Gastrocnemius medialis (tissue), 4 donors: ENCODE results near the gene DLG1. TPM values are rescaled to one million over a fixed set of nuclear protein-coding genes. Genes with fewer than 3 reads are reported as not detected.

Experiments
- ATAC-seq, 2 donors: fragments of 150-250 bp; one replicate each; pipeline ENCODE4 v1.9.1; 2016
- DNase-seq, 2 donors: peaks; one replicate each; pipeline ENCODE4 v3.0.0-alpha.2; 2019
- H3K27ac ChIP-seq, 4 donors: fragments of 200-600 bp; sonication (generic); 1 replicate in 1 of 4; 2 replicates in 3 of 4; pipeline ENCODE4 v1.5.1; 2016 to 2018; ENCODE audit warnings: mild to moderate bottlenecking in 2 of 4, moderate library complexity in 1 of 4
- H3K27me3 ChIP-seq, 3 donors: fragments of 200-600 bp; sonication (generic) in 2 of 3; 1 replicate in 1 of 3; 2 replicates in 2 of 3; pipeline versions ENCODE4 v1.5.1 to v1.6.0; 2016 to 2019; ENCODE audit warnings: mild to moderate bottlenecking in 1 of 3, moderate library complexity in 1 of 3
- H3K36me3 ChIP-seq, 2 donors: fragments of 200-600 bp; sonication (generic) in 1 of 2; one replicate each; pipeline ENCODE4 v1.5.1; 2017 to 2018
- H3K4me1 ChIP-seq, 2 donors: fragments of 200-600 bp; sonication (generic) in 1 of 2; one replicate each; pipeline ENCODE4 v1.5.1; 2016 to 2017; ENCODE audit warnings: mild to moderate bottlenecking in 2 of 2
- H3K4me3 ChIP-seq, 4 donors: fragments of 200-600 bp; sonication (generic) in 3 of 4; 1 replicate in 1 of 4; 2 replicates in 3 of 4; pipeline ENCODE4 v1.5.1; 2016 to 2019; ENCODE audit warnings: mild to moderate bottlenecking in 2 of 4
- H3K9me3 ChIP-seq, 3 donors: fragments of 200-600 bp; sonication (generic) in 2 of 3; 1 replicate in 1 of 3; 2 replicates in 2 of 3; pipeline ENCODE4 v1.5.1; 2016 to 2019
- CTCF ChIP-seq, 5 experiments: fragments of 450-650 bp in 3 of 5; fragments of 200-600 bp in 2 of 5; sonication (generic) in 2 of 5; IDR thresholded peaks in 4 of 5; conservative IDR thresholded peaks in 1 of 5; 1 replicate in 4 of 5; 2 replicates in 1 of 5; pipeline ENCODE4 v1.5.1; 2016 to 2019; ENCODE audit warnings: antibody characterized with exemption in 5 of 5, mild to moderate bottlenecking in 3 of 5, moderate library complexity in 3 of 5
- POLR2A ChIP-seq, 2 donors: fragments of 450-650 bp; IDR thresholded peaks; one replicate each; pipeline ENCODE4 v1.6.1; 2017; ENCODE audit warnings: antibody characterized with exemption in 2 of 2, mild to moderate bottlenecking in 2 of 2, moderate library complexity in 2 of 2
- in situ Hi-C, 4 donors: fragments of 200-750 bp; cut with MboI; loops; one replicate each; pipeline versions ENCODE4 v1.15.0 to v1.8.0; 2017; ENCODE audit warnings: low sequenced_read_pairs in 4 of 4
- intact Hi-C: fragments of 100-400 bp; cut with DNase I; formaldehyde crosslinking; loops from one replicate; pipeline ENCODE4 v1.15.1; 2023; ENCODE audit warnings: low total_unique reads
- total RNA-seq, 4 donors: library from RNA; depleted of rRNA; stranded (reverse); fragments of >200 nt; gene quantifications; one replicate each; pipeline versions ENCODE4 v1.1.0 to v1.2.3, GENCODE V29; 2016

DLG1 gene
- total RNA-seq, 4 donors from 2014 or later = 41.4 to 112 (median 61.1) TPM

- no peak for ATAC-seq
- no peak for TF ChIP-seq CTCF (IDR thresholded peaks at IDR 0.05 in 4 of 5, conservative IDR thresholded peaks at IDR 0.05 in 1 of 5)
- no peak for TF ChIP-seq POLR2A (IDR thresholded peaks at IDR 0.05)
- peaks cover 0 to 37% of the 10 kb centered on the region in 2 donors for H3K36me3 ChIP-seq
Observed at GRCh38 chr3:197111685-197112084, 186.7 kb downstream of the DLG1 start.

GRCh38 chr3:197105786-197106185 lies 192.6 kb downstream of the DLG1 start:
- in situ Hi-C loops (no loop called here), intact Hi-C loops (no loop called here)
- DNase-seq = no peak
- no peak for ATAC-seq
- Histone ChIP-seq H3K27me3 (no peaks in the 10 kb centered on the region), H3K27ac (no peak overlapping the region), H3K36me3 (peaks cover 0 to 30% of the 10 kb centered on the region in 2 donors), H3K4me1 (peaks cover 0 to 9% of the 10 kb centered on the region in 2 donors), H3K4me3 (no peak overlapping the region), H3K9me3 (no peaks in the 10 kb centered on the region)
- TF ChIP-seq CTCF (IDR thresholded peaks at IDR 0.05 in 4 of 5, conservative IDR thresholded peaks at IDR 0.05 in 1 of 5) (no peak), POLR2A (IDR thresholded peaks at IDR 0.05) (no peak)

More at GRCh38 chr3:197111685-197112084, 186.7 kb downstream of the DLG1 start:
- no peaks in the 10 kb centered on the region for H3K9me3 ChIP-seq
- H3K27me3 ChIP-seq = no peaks in the 10 kb centered on the region
- in situ Hi-C loops (no loop called here), intact Hi-C loops (no loop called here)
- H3K4me1 ChIP-seq = no peaks in the 10 kb centered on the region
- no peak overlapping the region for H3K27ac ChIP-seq
- no peak for DNase-seq
- no peak overlapping the region for H3K4me3 ChIP-seq

DNA sequence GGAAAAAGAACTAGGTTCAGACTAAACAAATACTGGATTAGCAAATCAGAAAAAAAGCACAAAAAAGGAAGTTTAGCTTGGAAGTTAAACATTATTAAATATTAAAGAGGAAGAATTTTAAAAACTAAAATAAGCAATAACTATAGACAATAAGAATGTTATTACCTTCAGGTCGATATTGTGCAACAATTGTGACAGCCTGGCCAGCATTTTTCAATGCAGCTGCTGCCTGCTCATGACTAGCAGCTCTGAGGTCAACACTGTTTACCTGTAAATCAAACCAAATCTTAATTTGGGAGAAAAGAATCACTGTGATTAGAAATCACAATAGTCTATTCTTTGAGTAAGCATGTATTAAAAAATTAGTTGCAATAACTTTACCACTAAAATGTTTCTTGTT lies 193.7 kb downstream of the DLG1 start:
- TF ChIP-seq POLR2A (IDR thresholded peaks at IDR 0.05) (no peak), CTCF (IDR thresholded peaks at IDR 0.05 in 4 of 5, conservative IDR thresholded peaks at IDR 0.05 in 1 of 5) (no peak)
- Histone ChIP-seq H3K27ac (no peak overlapping the region), H3K4me1 (peaks cover 0 to 9% of the 10 kb centered on the region in 2 donors), H3K27me3 (no peaks in the 10 kb centered on the region), H3K9me3 (no peaks in the 10 kb centered on the region), H3K4me3 (no peak overlapping the region), H3K36me3 (peaks cover 0 to 26% of the 10 kb centered on the region in 2 donors)
- no peak for ATAC-seq
- no peak for DNase-seq
- intact Hi-C loops = no loop called here
- in situ Hi-C loops = no loop called here

DNA sequence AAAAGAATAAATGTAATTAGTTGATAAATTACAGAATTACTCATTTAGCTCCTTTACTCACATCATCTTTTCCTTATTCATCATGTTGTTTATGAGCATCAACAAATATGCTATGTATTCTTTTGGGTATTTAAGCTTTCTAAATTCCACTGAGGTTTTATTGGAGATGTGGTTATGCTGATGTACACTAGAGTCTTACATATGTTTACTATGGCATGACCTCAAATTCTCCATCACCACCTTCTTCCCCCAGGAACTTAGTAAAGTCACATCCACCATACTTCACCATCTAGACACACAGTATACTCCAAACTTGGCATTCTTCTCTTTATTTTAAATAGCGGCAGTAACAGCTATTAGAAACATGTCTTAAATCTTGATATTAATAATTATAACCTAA lies 194.6 kb downstream of the DLG1 start:
- in situ Hi-C loops = no loop called here
- peaks cover 0 to 22% of the 10 kb centered on the region in 2 donors for H3K36me3 ChIP-seq

More for the DNA sequence above, 194.6 kb downstream of the DLG1 start:
- TF ChIP-seq POLR2A (IDR thresholded peaks at IDR 0.05) = no peak
- TF ChIP-seq CTCF (IDR thresholded peaks at IDR 0.05 in 4 of 5, conservative IDR thresholded peaks at IDR 0.05 in 1 of 5) = no peak
- DNase-seq (no peak), ATAC-seq (no peak)
- no peaks in the 10 kb centered on the region for H3K27me3 ChIP-seq
- H3K9me3 ChIP-seq = no peaks in the 10 kb centered on the region
- intact Hi-C loops = no loop called here
- H3K4me3 ChIP-seq = no peak overlapping the region
- peaks cover 0 to 9% of the 10 kb centered on the region in 2 donors for H3K4me1 ChIP-seq
- H3K27ac ChIP-seq = no peak overlapping the region
